CD4-positive, alpha-beta T cell (primary cell): ENCODE data around the gene L3MBTL1. TPM values are rescaled to one million over a fixed set of nuclear protein-coding genes. Genes with fewer than 3 reads are reported as not detected.

ENCODE experiments used
- ATAC-seq: fragments of 200-7000 bp; cut with Tn5 transposase; one replicate; pipeline ENCODE4 v1.10.0; 2022; ENCODE audit warnings: mild to moderate bottlenecking; ENCODE audit not compliant: poor library complexity
- CTCF ChIA-PET: fragments of 350-600 bp; sonication (Branson Sonifier 250); formaldehyde crosslinking; loops from one replicate; lab custom pipeline; 2021; ENCODE audit warnings: antibody characterized with exemption, inconsistent platforms; lab: Charles Lee
- POLR2A ChIA-PET: fragments of 350-600 bp; sonication (Branson Sonifier 250); formaldehyde crosslinking; loops from one replicate; lab custom pipeline; 2021; ENCODE audit warnings: antibody characterized with exemption, inconsistent platforms; lab: Charles Lee
- DNase-seq, 14 experiments: peaks; one replicate each; pipeline ENCODE4 v3.0.0-alpha.2; 2013 to 2020; ENCODE audit warnings: mixed read lengths in 2 of 14
- H3K27ac ChIP-seq, 2 donors: one replicate each; pipeline versions ENCODE4 v1.5.1 to v1.7.0; 2013; ENCODE audit warnings: low read length in 2 of 2, low read depth in 1 of 2, mild to moderate bottlenecking in 1 of 2
- H3K27me3 ChIP-seq, 2 experiments: 1 replicate in 1 of 2; 2 replicates in 1 of 2; pipeline versions ENCODE4 v1.6.1 to v1.7.0; 2013; ENCODE audit warnings: low read length in 2 of 2, control low read depth in 1 of 2, mild to moderate bottlenecking in 1 of 2, moderate library complexity in 1 of 2; ENCODE audit not compliant: insufficient read depth in 2 of 2, control insufficient read depth in 1 of 2
- H3K36me3 ChIP-seq: one replicate; pipeline ENCODE4 v1.6.1; 2013; ENCODE audit warnings: low read length, control low read depth; ENCODE audit not compliant: insufficient read depth
- H3K4me1 ChIP-seq: one replicate; pipeline ENCODE4 v1.6.1; 2013; ENCODE audit warnings: low read length, control low read depth; ENCODE audit not compliant: insufficient read depth
- H3K4me3 ChIP-seq: one replicate; pipeline ENCODE4 v1.5.1; 2013; ENCODE audit warnings: mild to moderate bottlenecking, low read length, moderate library complexity
- H3K9me3 ChIP-seq, 2 experiments: 1 replicate in 1 of 2; 2 replicates in 1 of 2; pipeline versions ENCODE4 v1.6.1 to v1.7.0; 2013; ENCODE audit warnings: low read length in 2 of 2, mild to moderate bottlenecking in 2 of 2, control low read depth in 1 of 2, moderate library complexity in 1 of 2; ENCODE audit not compliant: control insufficient read depth in 1 of 2, insufficient read depth in 1 of 2
- H3K27ac Mint-ChIP-seq: one replicate; pipeline ENCODE4 v1.8.0; 2020; ENCODE audit warnings: mixed read lengths
- H3K27me3 Mint-ChIP-seq: one replicate; pipeline ENCODE4 v1.8.0; 2021; ENCODE audit warnings: mixed read lengths
- H3K36me3 Mint-ChIP-seq: one replicate; pipeline ENCODE4 v1.8.0; 2021; ENCODE audit warnings: low read depth, mixed read lengths
- H3K4me1 Mint-ChIP-seq: one replicate; pipeline ENCODE4 v1.8.0; 2021; ENCODE audit warnings: low read depth, mixed read lengths
- H3K4me3 Mint-ChIP-seq: one replicate; pipeline ENCODE4 v1.8.0; 2020; ENCODE audit warnings: mild to moderate bottlenecking, mixed read lengths
- H3K9me3 Mint-ChIP-seq: one replicate; pipeline ENCODE4 v1.8.0; 2020; ENCODE audit warnings: mixed read lengths
- intact Hi-C, 2 experiments: fragments of 100-400 bp; cut with DNase I in 1 of 2; cut with micrococcal nuclease in 1 of 2; formaldehyde crosslinking; loops; one replicate each; pipeline versions ENCODE4 v1.15.1 to v1.9.0; 2023 to 2025; cut with DNase I, micrococcal nuclease
- polyA plus RNA-seq, 2 donors: library from polyadenylated mRNA; unstranded; fragments of 120-200 nt; gene quantifications; one replicate each; pipeline ENCODE4 v1.2.1, GENCODE V29; 2013
- total RNA-seq, 174 experiments: library from RNA in 2 of 174; stranded (reverse) in 2 of 174; gene quantifications; one replicate each; pipeline ENCODE4 v1.2.3 and lab custom pipeline; 2021 to 2026
- TF ChIP-seq, protein P1 (sequence below): fragments of 200-600 bp; IDR thresholded peaks from one replicate; pipeline ENCODE4 v1.8.0; 2022; ENCODE audit warnings: antibody characterized with exemption, mild to moderate bottlenecking

The L3MBTL1 gene
- total RNA-seq (10 to 100 TPM; 10.2 to 10.5 TPM), total RNA-seq (lab: John Stamatoyannopoulos, UW) (2.1 to 25.1 (median 8.3) reads per million in 172 experiments)
- polyA plus RNA-seq (2013, experiment 1 of 2) = 4.5 TPM
- polyA plus RNA-seq (2013, experiment 2 of 2) = 6.9 TPM

DNA sequence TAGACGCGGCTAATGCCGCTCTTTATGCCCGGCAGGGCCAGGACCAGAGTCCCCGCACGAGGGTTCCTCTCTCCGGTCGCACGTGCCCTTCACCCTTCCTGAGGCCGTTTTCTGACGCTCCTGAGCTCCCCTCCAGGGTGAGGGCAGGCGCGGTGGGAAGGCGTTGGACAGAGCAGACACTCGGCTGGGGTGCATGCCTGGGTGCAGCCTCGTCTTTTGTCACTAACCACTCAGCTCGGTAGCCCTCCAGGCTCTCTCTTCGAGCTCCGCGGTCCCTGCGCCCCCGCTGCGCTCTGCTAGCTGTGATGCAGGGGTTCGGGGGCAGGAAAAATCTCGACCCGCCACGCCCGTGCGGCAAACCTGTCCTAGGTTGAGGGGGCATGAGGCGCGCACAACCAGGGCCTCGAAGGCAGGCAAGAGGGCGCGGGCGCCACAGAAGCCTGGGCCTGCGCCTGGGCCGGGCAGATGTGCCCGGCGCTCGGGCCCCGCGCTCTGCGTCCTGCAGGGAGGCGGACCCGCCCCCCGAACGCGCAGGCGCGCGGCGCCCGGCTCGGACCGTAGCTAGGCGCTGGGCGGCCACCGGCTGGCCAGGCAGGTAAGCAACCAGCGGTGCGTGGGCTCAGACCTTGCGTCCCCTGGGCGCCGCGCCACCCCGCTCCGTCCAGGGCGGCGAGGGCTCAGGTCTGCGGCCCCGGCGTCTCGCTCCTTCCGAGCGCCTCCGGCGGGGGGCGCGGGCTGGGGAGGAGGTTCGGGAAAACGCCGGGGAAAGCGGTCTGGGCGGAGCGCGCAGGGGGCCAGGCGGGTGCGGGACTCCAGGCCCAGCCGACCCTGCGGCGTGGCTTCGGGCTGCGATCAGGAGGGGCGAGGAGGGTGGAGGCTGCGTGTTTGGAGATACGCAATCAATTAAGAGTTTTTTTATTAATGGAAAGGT lies at the start of gene L3MBTL1:
L3MBTL1 (plus strand) TSS at position 548 of the 931 bp plus-strand sequence. CDS start 5,807 bp downstream, outside the sequence.
- POLR2A ChIA-PET = interaction anchor here (0.9 kb wide), 1 partner anchor 22 kb away, joined by 3 read pairs; no protein-coding TSS in a partner anchor
- peak within 1 kb of the TSS; percentile 59 for H3K4me3 Mint-ChIP-seq
- Histone ChIP-seq H3K9me3 (no peaks in the 10 kb centered on the region), H3K4me3 (peak within 1 kb of the TSS; percentile 47), H3K27me3 (peaks cover 21 to 25% of the 10 kb centered on the region in 2 experiments), H3K36me3 (no peaks in the 10 kb centered on the region), H3K27ac (no peak within 1 kb of the TSS), H3K4me1 (peaks cover 15% of the 10 kb centered on the region)
- H3K9me3 Mint-ChIP-seq = no peaks in the 10 kb centered on the region
- TF ChIP-seq, protein P1, sequence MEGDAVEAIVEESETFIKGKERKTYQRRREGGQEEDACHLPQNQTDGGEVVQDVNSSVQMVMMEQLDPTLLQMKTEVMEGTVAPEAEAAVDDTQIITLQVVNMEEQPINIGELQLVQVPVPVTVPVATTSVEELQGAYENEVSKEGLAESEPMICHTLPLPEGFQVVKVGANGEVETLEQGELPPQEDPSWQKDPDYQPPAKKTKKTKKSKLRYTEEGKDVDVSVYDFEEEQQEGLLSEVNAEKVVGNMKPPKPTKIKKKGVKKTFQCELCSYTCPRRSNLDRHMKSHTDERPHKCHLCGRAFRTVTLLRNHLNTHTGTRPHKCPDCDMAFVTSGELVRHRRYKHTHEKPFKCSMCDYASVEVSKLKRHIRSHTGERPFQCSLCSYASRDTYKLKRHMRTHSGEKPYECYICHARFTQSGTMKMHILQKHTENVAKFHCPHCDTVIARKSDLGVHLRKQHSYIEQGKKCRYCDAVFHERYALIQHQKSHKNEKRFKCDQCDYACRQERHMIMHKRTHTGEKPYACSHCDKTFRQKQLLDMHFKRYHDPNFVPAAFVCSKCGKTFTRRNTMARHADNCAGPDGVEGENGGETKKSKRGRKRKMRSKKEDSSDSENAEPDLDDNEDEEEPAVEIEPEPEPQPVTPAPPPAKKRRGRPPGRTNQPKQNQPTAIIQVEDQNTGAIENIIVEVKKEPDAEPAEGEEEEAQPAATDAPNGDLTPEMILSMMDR = no peak
- ATAC-seq = no peak
- H3K27me3 Mint-ChIP-seq = peaks cover 56% of the 10 kb centered on the region
- intact Hi-C loops = no loop called here
- peak in 2 of 14 experiments; percentile 15 to 31 for DNase-seq
- peaks cover 8% of the 10 kb centered on the region for H3K4me1 Mint-ChIP-seq
- H3K27ac Mint-ChIP-seq = no peak within 1 kb of the TSS
- CTCF ChIA-PET = no interaction called here
- no peaks in the 10 kb centered on the region for H3K36me3 Mint-ChIP-seq

DNA sequence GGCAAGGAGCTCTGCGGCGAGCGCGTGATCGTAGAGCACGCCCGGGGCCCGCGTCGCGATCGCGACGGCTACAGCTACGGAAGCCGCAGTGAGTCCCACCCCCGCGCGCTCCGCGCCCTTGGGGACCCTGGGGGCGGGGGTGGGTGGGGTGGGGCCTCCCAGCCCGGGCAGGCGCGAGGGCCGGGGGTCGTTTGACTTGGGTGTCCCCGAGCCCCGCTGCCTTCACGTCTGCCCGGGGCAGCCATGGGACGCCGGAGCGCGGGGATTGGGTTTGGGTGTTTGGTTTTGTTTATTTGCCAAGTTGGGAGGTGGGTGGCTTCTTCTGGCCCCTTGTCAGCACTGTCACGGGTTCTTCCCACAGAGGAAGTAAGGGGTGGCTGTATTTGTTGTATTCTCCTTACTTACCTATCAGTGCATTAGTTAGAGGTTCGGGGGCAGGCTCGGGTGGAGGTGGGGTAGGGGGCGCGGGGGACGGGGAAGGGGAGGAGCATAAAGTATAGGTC lies 49.0 kb upstream of the L3MBTL1 start:
- peaks cover 45% of the 10 kb centered on the region for H3K4me1 Mint-ChIP-seq
- POLR2A ChIA-PET = interaction anchor here (0.5 to 2.9 kb wide), 10 partner anchors 8 to 1766 kb away, joined by 3 to 26 read pairs (median 5); partner anchors contain the start of genes IFT52 and OSER1

More for the DNA sequence above, 49.0 kb upstream of the L3MBTL1 start:
- intact Hi-C loops = loop anchor here (1.0 to 10.0 kb wide), 6 partner anchors 54 to 1844 kb away; partner anchors contain the start of genes IFT52 (in 2 of the 2), CHD6 (in 1 of the 2), FITM2 (in 1 of the 2) and YWHAB (in 1 of the 2)
- ATAC-seq (peak; percentile 3), DNase-seq (peak in 1 of 14 experiments; percentile 39)
- H3K27me3 Mint-ChIP-seq = peaks cover 8% of the 10 kb centered on the region
- TF ChIP-seq, protein P1 = no peak
- H3K4me3 ChIP-seq = peak overlapping the region; percentile 86
- peaks cover 18% of the 10 kb centered on the region for H3K4me1 ChIP-seq
- peaks cover 46% of the 10 kb centered on the region for H3K36me3 ChIP-seq
- H3K9me3 Mint-ChIP-seq = no peaks in the 10 kb centered on the region
- peak overlapping the region; percentile 94 for H3K4me3 Mint-ChIP-seq
- no peaks in the 10 kb centered on the region for H3K9me3 ChIP-seq
- CTCF ChIA-PET = interaction anchor here (1.1 kb wide), 1 partner anchor 1915 kb away, joined by 3 read pairs; no protein-coding TSS in a partner anchor
- peaks cover 58% of the 10 kb centered on the region for H3K36me3 Mint-ChIP-seq
- H3K27ac Mint-ChIP-seq = peak overlapping the region; percentile 95
- peaks cover 0 to 5% of the 10 kb centered on the region in 2 experiments for H3K27me3 ChIP-seq
- peak overlapping the region; percentile 19 to 99 for H3K27ac ChIP-seq
